CD4-positive, alpha-beta T cell treated with Interleukin-21 for 1 hour (primary cell): ENCODE data around the gene MRPL23.

Experiments
- DNase-seq: peaks from one replicate; pipeline ENCODE4 v3.0.0-alpha.2; 2020

The MRPL23 gene

GRCh38 chr11:1998290-1998689 lies 51.2 kb downstream of the MRPL23 start:
- no peak for DNase-seq

- DNase-seq, result no peak
Observed at GRCh38 chr11:1998861-1999260, 51.7 kb downstream of the MRPL23 start.

GRCh38 chr11:2002042-2002776 lies 55.1 kb downstream of the MRPL23 start:
- DNase-seq, result no peak

GRCh38 chr11:2002807-2003206 lies 55.7 kb downstream of the MRPL23 start:
- DNase-seq, result no peak

GRCh38 chr11:2004466-2004865 lies 57.3 kb downstream of the MRPL23 start:
- no peak for DNase-seq
